Body of pancreas (tissue), 4 donors: Measurements from ENCODE around the gene CCDC85A.

Experiments
- CTCF ChIP-seq, 7 experiments: fragments of 450-650 bp in 4 of 7; fragments of 200-600 bp in 3 of 7; sonication (generic) in 3 of 7; IDR thresholded peaks; one replicate each; pipeline ENCODE4 v1.5.1; 2016 to 2019; ENCODE audit warnings: antibody characterized with exemption in 7 of 7
- POLR2A ChIP-seq, 3 donors: fragments of 450-650 bp; IDR thresholded peaks; one replicate each; pipeline ENCODE4 v1.6.1; 2016; ENCODE audit warnings: antibody characterized with exemption in 3 of 3, mild to moderate bottlenecking in 2 of 3

- TF ChIP-seq CTCF (IDR thresholded peaks at IDR 0.05), result no peak
- TF ChIP-seq POLR2A (IDR thresholded peaks at IDR 0.05), result no peak
Measured at GRCh38 chr2:56331810-56332209, 148.0 kb downstream of the CCDC85A start.
